ENCODE data around the gene PRR35. TPM values are rescaled to one million over a fixed set of nuclear protein-coding genes. Genes with fewer than 3 reads are reported as not detected.

PRR35 gene
- total and polyA plus RNA-seq, 5 donors from 2014 or later, result not detected

DNA sequence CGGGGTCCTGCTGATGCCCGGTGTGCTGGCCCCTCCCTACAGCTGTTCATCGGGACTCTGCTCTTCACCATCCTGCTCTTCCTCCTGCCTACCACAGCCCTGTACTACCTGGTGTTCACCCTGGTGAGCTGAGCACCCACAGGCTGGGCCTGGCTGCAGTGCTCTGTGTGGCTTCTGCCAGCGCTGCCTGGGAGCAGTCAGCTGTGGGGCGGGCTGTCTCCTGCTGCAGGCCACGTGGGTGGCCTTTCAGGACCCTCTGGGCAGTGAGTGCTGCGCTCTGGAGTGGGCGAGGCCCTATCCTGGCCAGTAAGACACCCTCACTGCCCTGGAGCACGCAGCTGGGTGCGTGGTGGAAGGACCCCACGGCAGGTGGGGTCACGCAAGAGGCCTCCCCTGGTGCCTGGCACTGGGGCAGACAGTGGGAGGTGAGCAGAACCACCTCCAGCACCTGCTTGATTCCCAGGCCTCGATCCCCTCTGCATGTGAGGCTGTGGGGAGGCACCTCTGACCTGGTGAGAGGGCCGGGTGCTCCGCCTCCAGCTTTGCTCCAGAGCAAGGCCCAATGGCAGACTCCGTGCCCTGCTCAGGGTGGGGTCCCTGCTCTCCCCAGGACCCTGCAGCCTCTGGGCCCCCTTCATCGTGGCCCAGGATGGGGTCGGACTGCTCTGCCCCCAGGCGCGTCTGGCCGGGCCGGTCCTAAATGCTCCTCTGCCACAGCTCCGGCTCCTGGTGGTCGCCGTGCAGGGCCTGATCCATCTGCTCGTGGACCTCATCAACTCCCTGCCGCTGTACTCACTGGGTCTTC lies 20.1 kb downstream of the PRR35 start:
- ATAC-seq (ENCODE audit: low read depth in 2 of 2) (no peak), DNase-seq (no peak)
- Mint-ChIP-seq H3K36me3 (no peaks in the 10 kb centered on the region), H3K27me3 (no peaks in the 10 kb centered on the region), H3K4me3 (no peak overlapping the region), H3K27ac (no peak overlapping the region), H3K9me3 (no peaks in the 10 kb centered on the region), H3K4me1 (no peaks in the 10 kb centered on the region)
- peaks cover 3% of the 10 kb centered on the region for H3K4me1 ChIP-seq (ENCODE audit: control insufficient read depth, insufficient read depth, low read length, poor library complexity, severe bottlenecking)
- no peaks in the 10 kb centered on the region for H3K9me3 ChIP-seq (ENCODE audit: control insufficient read depth in 2 of 2, low read length in 2 of 2)
- no peak overlapping the region for H3K27ac ChIP-seq (ENCODE audit: insufficient read depth, low read length, poor library complexity, severe bottlenecking)
- H3K4me3 ChIP-seq (ENCODE audit: low read depth, low read length), result no peak overlapping the region
- no peaks in the 10 kb centered on the region for H3K36me3 ChIP-seq (ENCODE audit: control insufficient read depth, insufficient read depth, low read length)
- no peaks in the 10 kb centered on the region for H3K27me3 ChIP-seq (ENCODE audit: control insufficient read depth, insufficient read depth, low read length)

DNA sequence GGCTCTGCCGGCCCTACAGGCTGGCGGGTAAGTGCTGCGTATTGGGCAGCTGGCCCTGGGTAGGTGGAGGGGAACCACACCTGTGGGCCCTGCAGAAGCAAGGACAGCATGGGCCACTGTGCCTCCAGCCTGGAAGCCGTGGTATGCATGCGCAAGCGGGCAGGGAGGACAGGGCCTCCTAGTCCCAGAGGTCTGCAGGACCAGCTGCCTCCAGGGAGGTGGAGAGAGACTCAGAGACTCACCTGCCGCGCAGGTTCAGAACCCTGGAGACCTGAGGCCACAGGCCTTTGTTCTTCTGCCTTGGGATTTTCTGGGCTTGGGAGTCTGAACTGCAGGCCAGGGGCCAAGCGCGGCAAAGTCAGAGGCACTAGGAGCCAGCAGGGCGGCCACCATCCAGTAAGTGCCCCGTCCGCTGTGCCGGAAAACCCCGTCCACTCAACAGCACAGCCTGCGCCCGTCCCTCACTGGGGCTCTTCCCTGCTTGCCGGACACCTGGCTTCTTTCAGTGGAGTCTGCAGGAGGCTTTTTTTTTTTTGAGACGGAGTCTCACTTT lies 20.8 kb downstream of the PRR35 start:
- DNase-seq (no peak), ATAC-seq (ENCODE audit: low read depth in 2 of 2) (no peak)
- Histone ChIP-seq H3K4me1 (ENCODE audit: control insufficient read depth, insufficient read depth, low read length, poor library complexity, severe bottlenecking) (peaks cover 3% of the 10 kb centered on the region), H3K36me3 (ENCODE audit: control insufficient read depth, insufficient read depth, low read length) (no peaks in the 10 kb centered on the region), H3K9me3 (ENCODE audit: control insufficient read depth in 2 of 2, low read length in 2 of 2) (no peaks in the 10 kb centered on the region), H3K27me3 (ENCODE audit: control insufficient read depth, insufficient read depth, low read length) (no peaks in the 10 kb centered on the region), H3K4me3 (ENCODE audit: low read depth, low read length) (no peak overlapping the region), H3K27ac (ENCODE audit: insufficient read depth, low read length, poor library complexity, severe bottlenecking) (no peak overlapping the region)
- H3K27me3 Mint-ChIP-seq, result no peaks in the 10 kb centered on the region
- H3K9me3 Mint-ChIP-seq, result no peaks in the 10 kb centered on the region
- peaks cover 0 to 4% (median 0%) of the 10 kb centered on the region in 4 donors for H3K4me1 Mint-ChIP-seq
- no peaks in the 10 kb centered on the region for H3K36me3 Mint-ChIP-seq
- H3K27ac Mint-ChIP-seq, result no peak overlapping the region
- H3K4me3 Mint-ChIP-seq, result no peak overlapping the region

DNA sequence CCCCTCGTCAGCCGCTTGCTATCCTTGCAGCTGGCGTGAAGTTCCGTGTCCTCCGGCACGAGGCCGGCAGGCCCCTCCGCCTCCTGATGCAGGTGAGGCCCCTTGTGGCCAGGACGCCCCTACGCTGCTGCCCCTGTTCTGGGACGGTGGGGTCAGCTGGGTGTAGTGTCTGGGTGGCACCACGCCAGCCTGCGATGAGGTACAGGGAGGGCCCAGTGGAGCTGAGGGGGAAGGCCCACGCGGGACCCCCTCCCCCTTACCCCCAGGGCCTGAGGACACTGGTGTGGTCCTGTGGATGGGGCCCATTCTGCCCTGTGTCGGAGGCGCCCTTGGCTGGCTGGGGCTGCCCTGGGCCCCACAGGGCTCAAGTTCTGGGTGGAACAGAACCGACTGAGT lies 22.0 kb downstream of the PRR35 start:
- H3K27ac ChIP-seq (ENCODE audit: insufficient read depth, low read length, poor library complexity, severe bottlenecking), result no peak overlapping the region
- H3K36me3 ChIP-seq (ENCODE audit: control insufficient read depth, insufficient read depth, low read length), result no peaks in the 10 kb centered on the region
- Mint-ChIP-seq H3K4me3 (no peak overlapping the region), H3K9me3 (no peaks in the 10 kb centered on the region), H3K4me1 (peaks cover 0 to 4% (median 0%) of the 10 kb centered on the region in 4 donors), H3K36me3 (no peaks in the 10 kb centered on the region), H3K27ac (no peak overlapping the region), H3K27me3 (no peaks in the 10 kb centered on the region)
- H3K27me3 ChIP-seq (ENCODE audit: control insufficient read depth, insufficient read depth, low read length), result no peaks in the 10 kb centered on the region
- DNase-seq, result no peak
- H3K9me3 ChIP-seq (ENCODE audit: control insufficient read depth in 2 of 2, low read length in 2 of 2), result no peaks in the 10 kb centered on the region
- no peak for ATAC-seq (ENCODE audit: low read depth in 2 of 2)
- peaks cover 4% of the 10 kb centered on the region for H3K4me1 ChIP-seq (ENCODE audit: control insufficient read depth, insufficient read depth, low read length, poor library complexity, severe bottlenecking)
- H3K4me3 ChIP-seq (ENCODE audit: low read depth, low read length), result no peak overlapping the region

DNA sequence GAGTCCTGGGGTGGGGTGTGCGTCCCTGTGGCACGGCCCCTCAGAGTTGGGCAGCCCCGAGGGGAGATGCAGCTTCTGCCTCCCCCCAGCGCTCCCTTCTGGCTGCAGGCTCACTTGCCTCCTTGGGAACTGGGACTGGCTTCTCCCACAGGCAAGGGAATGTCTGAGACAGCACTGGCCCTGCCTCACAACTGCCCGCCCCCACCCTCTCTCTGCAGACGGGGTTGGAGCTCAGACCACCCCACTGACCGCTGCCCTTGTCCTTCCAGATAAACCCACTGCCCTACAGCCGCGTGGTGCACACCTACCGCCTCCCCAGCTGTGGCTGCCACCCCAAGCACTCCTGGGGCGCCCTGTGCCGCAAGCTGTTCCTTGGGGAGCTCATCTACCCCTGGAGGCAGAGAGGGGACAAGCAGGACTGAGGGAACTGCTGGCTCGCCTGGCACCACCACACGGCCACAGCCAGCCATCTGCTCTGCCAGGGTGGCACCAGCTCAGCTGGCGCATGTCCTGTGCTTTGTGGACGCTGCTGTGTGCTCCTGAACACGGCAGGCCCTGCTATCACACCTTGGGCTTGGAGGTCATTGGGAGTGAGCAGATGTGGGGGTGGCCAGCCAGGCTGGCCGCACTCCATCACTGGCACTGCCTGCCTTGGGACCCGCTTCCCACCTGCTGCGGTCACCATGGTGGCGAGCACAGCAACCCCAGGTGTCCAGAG lies 22.6 kb downstream of the PRR35 start:
- DNase-seq (no peak), ATAC-seq (ENCODE audit: low read depth in 2 of 2) (no peak)
- H3K27me3 Mint-ChIP-seq, result no peaks in the 10 kb centered on the region
- no peak overlapping the region for H3K4me3 Mint-ChIP-seq
- peaks cover 0 to 8% (median 0%) of the 10 kb centered on the region in 4 donors for H3K4me1 Mint-ChIP-seq
- no peak overlapping the region for H3K4me3 ChIP-seq (ENCODE audit: low read depth, low read length)
- H3K27ac ChIP-seq (ENCODE audit: insufficient read depth, low read length, poor library complexity, severe bottlenecking), result no peak overlapping the region
- H3K4me1 ChIP-seq (ENCODE audit: control insufficient read depth, insufficient read depth, low read length, poor library complexity, severe bottlenecking), result peaks cover 10% of the 10 kb centered on the region
- H3K27ac Mint-ChIP-seq, result no peak overlapping the region
- no peaks in the 10 kb centered on the region for H3K27me3 ChIP-seq (ENCODE audit: control insufficient read depth, insufficient read depth, low read length)
- no peaks in the 10 kb centered on the region for H3K9me3 Mint-ChIP-seq
- H3K9me3 ChIP-seq (ENCODE audit: control insufficient read depth in 2 of 2, low read length in 2 of 2), result no peaks in the 10 kb centered on the region
- no peaks in the 10 kb centered on the region for H3K36me3 Mint-ChIP-seq
- no peaks in the 10 kb centered on the region for H3K36me3 ChIP-seq (ENCODE audit: control insufficient read depth, insufficient read depth, low read length)

DNA sequence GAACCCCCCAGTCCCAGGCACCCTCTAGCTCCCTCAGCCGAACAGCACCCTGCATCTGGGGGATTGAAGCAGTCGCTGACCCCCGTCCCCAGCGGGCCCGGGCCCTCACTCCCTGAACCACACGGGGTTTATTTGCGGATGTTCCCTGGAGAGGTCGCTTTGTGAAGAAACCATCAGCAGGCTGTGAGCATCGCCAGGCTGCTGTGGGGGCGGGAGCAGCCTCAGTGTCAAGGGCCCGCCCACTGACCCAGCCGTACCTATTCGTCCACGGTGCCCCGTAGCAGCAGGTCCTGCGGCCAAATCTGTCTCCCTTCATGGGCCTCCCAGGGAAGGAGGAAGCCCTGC lies 23.2 kb downstream of the PRR35 start:
- Histone ChIP-seq H3K36me3 (ENCODE audit: control insufficient read depth, insufficient read depth, low read length) (no peaks in the 10 kb centered on the region), H3K9me3 (ENCODE audit: control insufficient read depth in 2 of 2, low read length in 2 of 2) (no peaks in the 10 kb centered on the region), H3K27ac (ENCODE audit: insufficient read depth, low read length, poor library complexity, severe bottlenecking) (no peak overlapping the region), H3K4me1 (ENCODE audit: control insufficient read depth, insufficient read depth, low read length, poor library complexity, severe bottlenecking) (peaks cover 16% of the 10 kb centered on the region), H3K4me3 (ENCODE audit: low read depth, low read length) (no peak overlapping the region), H3K27me3 (ENCODE audit: control insufficient read depth, insufficient read depth, low read length) (no peaks in the 10 kb centered on the region)
- H3K4me3 Mint-ChIP-seq, result no peak overlapping the region
- no peaks in the 10 kb centered on the region for H3K27me3 Mint-ChIP-seq
- DNase-seq, result no peak
- H3K27ac Mint-ChIP-seq, result no peak overlapping the region
- H3K9me3 Mint-ChIP-seq, result no peaks in the 10 kb centered on the region
- H3K36me3 Mint-ChIP-seq, result no peaks in the 10 kb centered on the region
- ATAC-seq (ENCODE audit: low read depth in 2 of 2), result no peak
- peaks cover 0 to 13% (median 0%) of the 10 kb centered on the region in 4 donors for H3K4me1 Mint-ChIP-seq

DNA sequence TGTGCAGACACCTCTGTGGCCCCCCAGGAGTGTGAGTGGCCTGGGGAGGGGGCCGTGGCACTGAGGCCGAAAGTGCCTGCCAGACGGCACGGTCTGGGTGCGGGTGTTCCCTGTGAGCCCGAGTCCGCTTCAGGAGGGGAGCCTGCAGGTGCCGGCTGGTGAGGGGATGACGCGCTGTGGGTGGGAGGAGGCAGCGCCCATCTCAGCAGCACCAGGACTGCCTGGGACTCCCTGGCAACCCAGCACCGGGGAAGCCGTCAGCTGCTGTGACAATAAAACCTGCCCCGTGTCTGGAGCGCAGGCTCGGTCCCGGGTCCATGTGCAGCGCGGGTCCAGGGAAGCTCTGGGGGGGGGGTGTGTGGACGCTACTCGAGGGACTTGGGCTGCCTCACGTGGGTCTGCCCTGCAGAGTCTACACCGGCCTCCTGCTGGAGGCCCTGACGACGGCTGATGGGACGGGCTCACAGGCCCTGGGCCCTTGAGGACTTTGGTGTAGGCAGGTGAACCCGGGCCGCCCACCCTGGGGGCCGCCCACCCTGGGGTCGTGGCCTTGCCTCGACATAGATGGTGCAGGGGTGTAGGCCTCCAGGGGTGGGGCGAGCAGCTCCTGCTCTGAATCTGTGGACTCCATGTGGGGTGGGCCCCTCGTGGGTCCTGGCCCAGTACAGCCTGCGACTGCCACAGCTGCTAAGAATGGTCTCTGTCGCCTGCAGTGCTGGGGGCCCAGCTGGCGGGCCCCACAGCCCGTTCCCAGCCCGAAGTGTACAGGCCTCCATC lies 23.8 kb downstream of the PRR35 start:
- H3K9me3 ChIP-seq (ENCODE audit: control insufficient read depth in 2 of 2, low read length in 2 of 2), result no peaks in the 10 kb centered on the region
- H3K4me3 ChIP-seq (ENCODE audit: low read depth, low read length), result no peak overlapping the region
- peaks cover 19% of the 10 kb centered on the region for H3K4me1 ChIP-seq (ENCODE audit: control insufficient read depth, insufficient read depth, low read length, poor library complexity, severe bottlenecking)
- H3K27ac ChIP-seq (ENCODE audit: insufficient read depth, low read length, poor library complexity, severe bottlenecking), result no peak overlapping the region
- no peaks in the 10 kb centered on the region for H3K27me3 ChIP-seq (ENCODE audit: control insufficient read depth, insufficient read depth, low read length)
- Mint-ChIP-seq H3K36me3 (no peaks in the 10 kb centered on the region), H3K27me3 (no peaks in the 10 kb centered on the region), H3K4me1 (peaks cover 0 to 15% (median 0%) of the 10 kb centered on the region in 4 donors), H3K4me3 (no peak overlapping the region), H3K9me3 (no peaks in the 10 kb centered on the region), H3K27ac (no peak overlapping the region)
- H3K36me3 ChIP-seq (ENCODE audit: control insufficient read depth, insufficient read depth, low read length), result no peaks in the 10 kb centered on the region
- ATAC-seq (ENCODE audit: low read depth in 2 of 2), result no peak
- no peak for DNase-seq

DNA sequence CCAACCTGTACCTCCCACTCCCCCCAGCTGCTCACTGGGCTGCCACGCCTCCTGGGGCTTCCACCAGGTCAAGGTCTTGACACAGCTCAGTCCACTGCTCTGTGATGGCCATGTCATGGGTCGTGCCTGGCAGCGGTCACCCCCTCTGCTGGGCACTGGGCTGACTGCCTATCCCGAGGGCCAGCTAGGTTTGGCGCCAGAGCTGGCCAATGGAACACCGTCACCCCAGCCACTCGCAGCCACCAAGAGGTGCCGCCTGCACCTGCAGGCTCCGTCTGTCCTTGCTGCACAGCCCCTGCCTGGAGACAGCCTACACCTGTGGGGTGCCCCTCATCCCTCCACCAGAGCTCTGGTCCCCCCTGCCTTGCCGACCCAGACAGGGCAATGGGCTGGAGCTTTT lies 25.2 kb downstream of the PRR35 start:
- Histone ChIP-seq H3K36me3 (ENCODE audit: control insufficient read depth, insufficient read depth, low read length) (no peaks in the 10 kb centered on the region), H3K4me3 (ENCODE audit: low read depth, low read length) (no peak overlapping the region), H3K27me3 (ENCODE audit: control insufficient read depth, insufficient read depth, low read length) (no peaks in the 10 kb centered on the region), H3K9me3 (ENCODE audit: control insufficient read depth in 2 of 2, low read length in 2 of 2) (no peaks in the 10 kb centered on the region), H3K4me1 (ENCODE audit: control insufficient read depth, insufficient read depth, low read length, poor library complexity, severe bottlenecking) (peaks cover 17% of the 10 kb centered on the region), H3K27ac (ENCODE audit: insufficient read depth, low read length, poor library complexity, severe bottlenecking) (no peak overlapping the region)
- H3K27me3 Mint-ChIP-seq, result peaks cover 6% of the 10 kb centered on the region
- DNase-seq (no peak), ATAC-seq (ENCODE audit: low read depth in 2 of 2) (no peak)
- H3K36me3 Mint-ChIP-seq, result no peaks in the 10 kb centered on the region
- H3K27ac Mint-ChIP-seq, result peak overlapping the region in 1 of 3 donors; percentile 20
- peaks cover 0 to 18% (median 3%) of the 10 kb centered on the region in 4 donors for H3K4me1 Mint-ChIP-seq
- H3K4me3 Mint-ChIP-seq, result peak overlapping the region in 2 of 4 donors; percentile 60 to 88
- no peaks in the 10 kb centered on the region for H3K9me3 Mint-ChIP-seq

Measured in CD4-positive, CD25-positive, alpha-beta regulatory T cell (primary cell).